OCI-LY7 (cell line): ENCODE results near the gene CTAGE8.
"Not testable (repeated sequence)": the region's sequence is repeated elsewhere in the genome, so short reads cannot be mapped to it uniquely, and the experiment has no call there.

Source experiments
- EZH2phosphoT487 ChIP-seq: fragments of 200-600 bp; sonication (generic); IDR thresholded peaks from 2 replicates; pipeline ENCODE4 v1.6.1; 2018; ENCODE audit warnings: low read depth, borderline replicate concordance, mild to moderate bottlenecking, mixed run types, antibody characterized with exemption, low read length, moderate library complexity, mixed read lengths
- TF ChIP-seq, protein P1 (sequence below): fragments of 200-600 bp; sonication (generic); conservative IDR thresholded peaks from 2 replicates; pipeline ENCODE4 v1.5.1; 2014; ENCODE audit warnings: mild to moderate bottlenecking, antibody characterized with exemption, low read length, moderate library complexity, mixed read lengths

DNA sequence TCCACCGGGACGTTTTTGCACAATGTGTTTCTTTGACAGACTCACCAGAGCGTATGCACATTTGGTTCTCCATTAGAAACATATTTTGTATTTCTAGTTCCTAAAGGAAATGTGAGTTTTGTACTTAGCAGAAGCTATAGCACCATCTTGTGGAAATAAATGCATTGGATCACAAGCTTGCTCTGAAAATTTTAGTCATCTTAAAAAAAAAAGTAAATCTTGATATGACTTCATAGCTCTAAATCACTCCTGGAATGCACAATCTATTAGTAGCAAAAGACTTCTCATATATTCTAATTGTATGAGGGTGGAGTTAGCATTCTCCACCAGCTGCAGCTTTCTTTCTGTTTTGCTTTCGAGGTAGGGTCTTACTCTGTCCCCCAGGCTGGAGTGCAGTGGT is 49.9 kb downstream of the CTAGE8 start:
- TF ChIP-seq, protein P1, sequence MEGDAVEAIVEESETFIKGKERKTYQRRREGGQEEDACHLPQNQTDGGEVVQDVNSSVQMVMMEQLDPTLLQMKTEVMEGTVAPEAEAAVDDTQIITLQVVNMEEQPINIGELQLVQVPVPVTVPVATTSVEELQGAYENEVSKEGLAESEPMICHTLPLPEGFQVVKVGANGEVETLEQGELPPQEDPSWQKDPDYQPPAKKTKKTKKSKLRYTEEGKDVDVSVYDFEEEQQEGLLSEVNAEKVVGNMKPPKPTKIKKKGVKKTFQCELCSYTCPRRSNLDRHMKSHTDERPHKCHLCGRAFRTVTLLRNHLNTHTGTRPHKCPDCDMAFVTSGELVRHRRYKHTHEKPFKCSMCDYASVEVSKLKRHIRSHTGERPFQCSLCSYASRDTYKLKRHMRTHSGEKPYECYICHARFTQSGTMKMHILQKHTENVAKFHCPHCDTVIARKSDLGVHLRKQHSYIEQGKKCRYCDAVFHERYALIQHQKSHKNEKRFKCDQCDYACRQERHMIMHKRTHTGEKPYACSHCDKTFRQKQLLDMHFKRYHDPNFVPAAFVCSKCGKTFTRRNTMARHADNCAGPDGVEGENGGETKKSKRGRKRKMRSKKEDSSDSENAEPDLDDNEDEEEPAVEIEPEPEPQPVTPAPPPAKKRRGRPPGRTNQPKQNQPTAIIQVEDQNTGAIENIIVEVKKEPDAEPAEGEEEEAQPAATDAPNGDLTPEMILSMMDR, result not testable (repeated sequence)
- not testable (repeated sequence) for TF ChIP-seq EZH2phosphoT487
